Panc1 (cell line): ENCODE data around the gene ADGRD1. TPM values are rescaled to one million over a fixed set of nuclear protein-coding genes. Genes with fewer than 3 reads are reported as not detected.

Source experiments
- ATAC-seq: fragments of 200-7000 bp; cut with Tn5 transposase; 2 replicates; pipeline ENCODE4 v1.9.1; 2020; ENCODE audit warnings: mild to moderate bottlenecking, moderate library complexity
- BruUV-seq: library from RNA; stranded (reverse); fragments of 400-500 nt; replicated peaks from 2 replicates; lab custom pipeline; 2021; lab: Mats Ljungman, UMichigan
- CTCF ChIA-PET: fragments of 300-600 bp; sonication (Branson Sonifier 250); formaldehyde crosslinking; loops from one replicate; lab custom pipeline; 2022; ENCODE audit warnings: antibody characterized with exemption; lab: Charles Lee
- POLR2A ChIA-PET: fragments of 300-600 bp; sonication (Branson Sonifier 250); formaldehyde crosslinking; loops from one replicate; lab custom pipeline; 2022; ENCODE audit warnings: antibody characterized with exemption; lab: Charles Lee
- DNase-seq: peaks from one replicate; pipeline ENCODE4 v3.0.0-alpha.2; 2010; ENCODE audit warnings: low read depth, low spot score
- H3K27ac ChIP-seq: 2 replicates; pipeline ENCODE4 v1.5.1; 2011; ENCODE audit warnings: mild to moderate bottlenecking, low read length, inconsistent platforms
- H3K27me3 ChIP-seq: fragments of 200-500 bp; sonication (Bioruptor generic); 2 replicates; pipeline ENCODE4 v1.6.0; 2014; ENCODE audit warnings: low read length, inconsistent platforms; ENCODE audit not compliant: control insufficient read depth, insufficient read depth
- H3K36me3 ChIP-seq: fragments of 200-500 bp; sonication (Bioruptor generic); 2 replicates; pipeline ENCODE4 v1.5.1; 2014; ENCODE audit warnings: inconsistent platforms, mild to moderate bottlenecking, low read length, moderate library complexity; ENCODE audit not compliant: control insufficient read depth, insufficient read depth
- H3K4me1 ChIP-seq: 2 replicates; pipeline ENCODE4 v1.5.1; 2011; ENCODE audit warnings: inconsistent platforms, mild to moderate bottlenecking, low read length, moderate library complexity; ENCODE audit not compliant: control insufficient read depth, insufficient read depth
- H3K4me3 ChIP-seq, 2 experiments: 2 replicates each; pipeline ENCODE4 v1.5.1; 2011 to 2012; ENCODE audit warnings: low read depth in 2 of 2, low read length in 2 of 2, mild to moderate bottlenecking in 2 of 2, inconsistent platforms in 1 of 2, moderate library complexity in 1 of 2
- H3K9me3 ChIP-seq: fragments of 200-500 bp; sonication (Bioruptor generic); 2 replicates; pipeline ENCODE4 v1.5.1; 2014; ENCODE audit warnings: low read depth, mild to moderate bottlenecking, inconsistent platforms, low read length, moderate library complexity; ENCODE audit not compliant: control insufficient read depth, insufficient read depth
- POLR2AphosphoS5 ChIP-seq: IDR thresholded peaks from 2 replicates; pipeline ENCODE4 v1.6.1; 2012; ENCODE audit warnings: mild to moderate bottlenecking, low read depth, low read length, moderate library complexity
- SIN3A ChIP-seq: IDR thresholded peaks from 2 replicates; pipeline ENCODE4 v1.6.1; 2012; ENCODE audit warnings: low read depth, mild to moderate bottlenecking, low read length, moderate library complexity, borderline replicate concordance; ENCODE audit not compliant: insufficient read depth
- TCF7L2 ChIP-seq: IDR thresholded peaks from 2 replicates; pipeline ENCODE4 v1.6.1; 2011; ENCODE audit warnings: mild to moderate bottlenecking, low read depth, low read length, inconsistent platforms
- in situ Hi-C: cut with HindIII; loops from 2 replicates; pipeline ENCODE4 v1.10.0; 2016; ENCODE audit warnings: low sequenced_read_pairs, low pct_unique_long_range_greater_than_20kb
- intact Hi-C: fragments of 100-400 bp; cut with micrococcal nuclease; formaldehyde crosslinking; loops from one replicate; pipeline ENCODE4 v1.10.0; 2022; ENCODE audit not compliant: unreplicated experiment
- total RNA-seq: library from RNA; stranded (reverse); gene quantifications from one replicate; pipeline ENCODE4 v1.2.1, GENCODE V29; 2021; ENCODE audit not compliant: unreplicated experiment
- TF ChIP-seq, protein P1 (sequence below): fragments of 450-650 bp; IDR thresholded peaks from 2 replicates; pipeline ENCODE4 v1.5.1; 2017; ENCODE audit warnings: mild to moderate bottlenecking
- TF ChIP-seq, protein P2 (sequence below), 2 experiments: IDR thresholded peaks; 2 replicates each; pipeline ENCODE4 v1.6.1; 2011 to 2012; ENCODE audit warnings: low read depth in 2 of 2, control low read depth in 1 of 2, low read length in 1 of 2, mild to moderate bottlenecking in 1 of 2, moderate library complexity in 1 of 2; ENCODE audit not compliant: insufficient read depth in 1 of 2

ADGRD1 gene
- total RNA-seq, 1 experiment from 2014 or later, result 0.21 TPM

DNA sequence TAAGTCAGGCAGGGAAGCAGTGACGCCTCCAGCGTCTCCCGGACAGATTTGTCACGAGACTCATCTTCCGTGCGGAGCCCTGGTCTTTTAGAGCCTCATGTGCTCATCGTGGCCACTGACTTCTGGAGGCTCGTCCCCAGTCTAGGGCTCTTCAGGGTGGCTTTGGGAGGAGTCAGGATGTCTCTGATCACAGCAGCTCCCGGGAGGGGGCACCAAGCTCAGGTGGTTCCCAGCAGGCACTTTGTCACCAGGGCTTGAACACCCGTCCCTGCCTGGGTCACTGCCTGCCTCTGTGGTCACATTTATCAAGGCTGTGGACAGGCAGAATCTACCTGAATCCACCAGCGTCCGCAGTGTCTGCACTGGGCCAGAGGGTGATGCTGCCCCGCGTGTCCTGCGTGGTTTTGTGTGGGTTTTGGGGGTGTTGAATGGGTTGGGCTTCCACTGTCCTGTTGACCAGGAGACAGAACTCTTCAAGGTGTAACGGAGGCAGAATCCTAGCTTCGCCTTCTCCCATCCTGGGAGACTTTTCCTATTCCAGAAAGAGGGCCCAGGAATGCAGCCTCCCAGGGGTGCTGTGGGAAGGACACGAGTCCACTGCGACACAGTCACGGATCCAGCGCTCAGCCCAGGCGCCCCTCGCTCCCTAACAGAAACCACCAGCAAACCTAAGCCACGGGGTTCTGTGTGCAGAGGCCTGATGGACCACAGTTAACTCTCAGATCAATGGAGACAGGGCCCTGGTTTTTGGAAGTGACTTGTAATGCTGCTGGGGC, 132.3 kb downstream of the ADGRD1 start:
- no TSS peak for BruUV-seq

DNA sequence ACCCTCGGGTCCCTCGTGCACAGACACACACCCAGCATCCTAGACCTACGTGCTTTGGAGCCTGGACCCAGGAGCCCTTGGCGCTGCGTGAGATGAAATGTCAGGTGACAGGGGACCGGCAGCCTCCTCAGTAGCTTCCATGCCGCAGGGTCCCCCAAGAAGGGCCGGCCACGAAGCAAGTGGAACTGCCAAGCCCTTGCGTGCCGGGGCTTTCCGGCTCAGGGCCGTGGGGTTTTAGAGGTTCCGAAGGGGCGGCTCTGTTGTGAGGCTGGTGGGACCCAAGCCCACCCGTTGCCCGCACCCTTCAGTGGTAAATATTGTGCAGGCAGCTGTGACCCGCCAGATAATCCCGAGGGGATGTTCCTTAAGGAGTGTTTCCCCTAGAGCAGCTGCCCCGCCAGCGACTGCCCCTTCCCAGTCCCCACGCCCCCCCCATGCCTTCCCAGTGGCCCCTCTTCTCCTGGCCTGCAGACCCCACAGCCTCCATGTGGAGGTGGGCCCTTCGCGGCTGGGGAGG, 133.7 kb downstream of the ADGRD1 start:
- DNase-seq, result no peak
- intact Hi-C loops (no loop called here), in situ Hi-C loops (no loop called here)
- Histone ChIP-seq H3K27ac (no peak overlapping the region), H3K27me3 (no peaks in the 10 kb centered on the region; the same call in 1 of the 2 replicates), H3K36me3 (no peaks in the 10 kb centered on the region), H3K4me3 (no peak overlapping the region), H3K9me3 (no peaks in the 10 kb centered on the region), H3K4me1 (no peaks in the 10 kb centered on the region)
- BruUV-seq, result no TSS peak
- TF ChIP-seq SIN3A (no peak), POLR2AphosphoS5 (no peak), TCF7L2 (no peak)
- TF ChIP-seq, protein P1, sequence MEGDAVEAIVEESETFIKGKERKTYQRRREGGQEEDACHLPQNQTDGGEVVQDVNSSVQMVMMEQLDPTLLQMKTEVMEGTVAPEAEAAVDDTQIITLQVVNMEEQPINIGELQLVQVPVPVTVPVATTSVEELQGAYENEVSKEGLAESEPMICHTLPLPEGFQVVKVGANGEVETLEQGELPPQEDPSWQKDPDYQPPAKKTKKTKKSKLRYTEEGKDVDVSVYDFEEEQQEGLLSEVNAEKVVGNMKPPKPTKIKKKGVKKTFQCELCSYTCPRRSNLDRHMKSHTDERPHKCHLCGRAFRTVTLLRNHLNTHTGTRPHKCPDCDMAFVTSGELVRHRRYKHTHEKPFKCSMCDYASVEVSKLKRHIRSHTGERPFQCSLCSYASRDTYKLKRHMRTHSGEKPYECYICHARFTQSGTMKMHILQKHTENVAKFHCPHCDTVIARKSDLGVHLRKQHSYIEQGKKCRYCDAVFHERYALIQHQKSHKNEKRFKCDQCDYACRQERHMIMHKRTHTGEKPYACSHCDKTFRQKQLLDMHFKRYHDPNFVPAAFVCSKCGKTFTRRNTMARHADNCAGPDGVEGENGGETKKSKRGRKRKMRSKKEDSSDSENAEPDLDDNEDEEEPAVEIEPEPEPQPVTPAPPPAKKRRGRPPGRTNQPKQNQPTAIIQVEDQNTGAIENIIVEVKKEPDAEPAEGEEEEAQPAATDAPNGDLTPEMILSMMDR, result no peak
- TF ChIP-seq, protein P2, sequence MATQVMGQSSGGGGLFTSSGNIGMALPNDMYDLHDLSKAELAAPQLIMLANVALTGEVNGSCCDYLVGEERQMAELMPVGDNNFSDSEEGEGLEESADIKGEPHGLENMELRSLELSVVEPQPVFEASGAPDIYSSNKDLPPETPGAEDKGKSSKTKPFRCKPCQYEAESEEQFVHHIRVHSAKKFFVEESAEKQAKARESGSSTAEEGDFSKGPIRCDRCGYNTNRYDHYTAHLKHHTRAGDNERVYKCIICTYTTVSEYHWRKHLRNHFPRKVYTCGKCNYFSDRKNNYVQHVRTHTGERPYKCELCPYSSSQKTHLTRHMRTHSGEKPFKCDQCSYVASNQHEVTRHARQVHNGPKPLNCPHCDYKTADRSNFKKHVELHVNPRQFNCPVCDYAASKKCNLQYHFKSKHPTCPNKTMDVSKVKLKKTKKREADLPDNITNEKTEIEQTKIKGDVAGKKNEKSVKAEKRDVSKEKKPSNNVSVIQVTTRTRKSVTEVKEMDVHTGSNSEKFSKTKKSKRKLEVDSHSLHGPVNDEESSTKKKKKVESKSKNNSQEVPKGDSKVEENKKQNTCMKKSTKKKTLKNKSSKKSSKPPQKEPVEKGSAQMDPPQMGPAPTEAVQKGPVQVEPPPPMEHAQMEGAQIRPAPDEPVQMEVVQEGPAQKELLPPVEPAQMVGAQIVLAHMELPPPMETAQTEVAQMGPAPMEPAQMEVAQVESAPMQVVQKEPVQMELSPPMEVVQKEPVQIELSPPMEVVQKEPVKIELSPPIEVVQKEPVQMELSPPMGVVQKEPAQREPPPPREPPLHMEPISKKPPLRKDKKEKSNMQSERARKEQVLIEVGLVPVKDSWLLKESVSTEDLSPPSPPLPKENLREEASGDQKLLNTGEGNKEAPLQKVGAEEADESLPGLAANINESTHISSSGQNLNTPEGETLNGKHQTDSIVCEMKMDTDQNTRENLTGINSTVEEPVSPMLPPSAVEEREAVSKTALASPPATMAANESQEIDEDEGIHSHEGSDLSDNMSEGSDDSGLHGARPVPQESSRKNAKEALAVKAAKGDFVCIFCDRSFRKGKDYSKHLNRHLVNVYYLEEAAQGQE (IDR thresholded peaks at IDR 0.05; ENCODE audit: insufficient read depth in 1 of 2, low read depth in 2 of 2, low read length in 1 of 2), result no peak
- no peak for ATAC-seq
- CTCF ChIA-PET, result no interaction called here
- POLR2A ChIA-PET, result no interaction called here

More for the DNA sequence above, 132.3 kb downstream of the ADGRD1 start:
- in situ Hi-C loops (no loop called here), intact Hi-C loops (no loop called here)
- Histone ChIP-seq H3K4me3 (no peak overlapping the region), H3K4me1 (no peaks in the 10 kb centered on the region), H3K27me3 (peaks cover 2% of the 10 kb centered on the region), H3K27ac (no peak overlapping the region), H3K36me3 (no peaks in the 10 kb centered on the region), H3K9me3 (no peaks in the 10 kb centered on the region)
- ChIA-PET CTCF (no interaction called here), POLR2A (no interaction called here)
- TF ChIP-seq POLR2AphosphoS5, result no peak
- TF ChIP-seq, protein P1, result no peak
- TF ChIP-seq SIN3A, result no peak
- TF ChIP-seq TCF7L2, result no peak
- TF ChIP-seq, protein P2 (IDR thresholded peaks at IDR 0.05; ENCODE audit: insufficient read depth in 1 of 2, low read depth in 2 of 2, low read length in 1 of 2), result no peak
- ATAC-seq (no peak), DNase-seq (no peak)
